HepG2 (cell line): Measurements from ENCODE around the gene SRRM2. TPM values are rescaled to one million over a fixed set of nuclear protein-coding genes. Genes with fewer than 3 reads are reported as not detected.
A peak's percentile ranks its signal among the peaks of the same experiment; 100 is the strongest.

Experiments used
- ATAC-seq: fragments of 200-7000 bp; cut with Tn5 transposase; 3 replicates; pipeline ENCODE4 v1.9.1; 2020; ENCODE audit warnings: mild to moderate bottlenecking, moderate library complexity
- BruUV-seq: library from RNA; stranded (reverse); fragments of 400-500 nt; replicated peaks from 2 replicates; lab custom pipeline; 2021; lab: Mats Ljungman, UMichigan
- CTCF ChIA-PET: fragments of 300-600 bp; formaldehyde crosslinking; extraction: SDS; loops from one replicate; lab custom pipeline; 2021; ENCODE audit warnings: low total read pairs, inconsistent platforms, low intra/inter-chr PET ratio; lab: Yijun Ruan, JAX
- POLR2A ChIA-PET: fragments of 350-600 bp; sonication (Branson Sonifier 250); formaldehyde crosslinking; loops from one replicate; lab custom pipeline; 2020; ENCODE audit warnings: antibody characterized with exemption, inconsistent platforms; lab: Yijun Ruan, JAX
- DNase-seq: peaks from one replicate; pipeline ENCODE4 v3.0.0-alpha.2; 2015; ENCODE audit warnings: low spot score
- FAIRE-seq: peaks from 3 replicates; lab custom pipeline; 2011; peaks lifted over from hg19 to GRCh38; lab: Jason Lieb, UNC
- H2AFZ ChIP-seq: one replicate; pipeline ENCODE4 v1.6.1; 2011; ENCODE audit warnings: low read length, inconsistent platforms
- H3K27ac ChIP-seq: fragments of 300-600 bp; 3 replicates; pipeline ENCODE4 v1.8.0; 2011; ENCODE audit warnings: mixed run types, mild to moderate bottlenecking, mixed read lengths, low read length, inconsistent platforms; ENCODE audit not compliant: insufficient read depth; ENCODE audit errors: extremely low read length
- H3K27me3 ChIP-seq, 2 experiments: fragments of 200-600 bp in 1 of 2; 2 replicates in 1 of 2; 3 replicates in 1 of 2; pipeline versions ENCODE4 v1.6.0 to v1.8.0; 2011; ENCODE audit warnings: low read length in 2 of 2, mild to moderate bottlenecking in 2 of 2, moderate library complexity in 2 of 2, inconsistent platforms in 1 of 2; ENCODE audit not compliant: insufficient read depth in 2 of 2, control insufficient read depth in 1 of 2
- H3K36me3 ChIP-seq, 2 experiments: fragments of 200-600 bp in 1 of 2; replicated peaks in 1 of 2; 2 replicates in 1 of 2; 3 replicates in 1 of 2; pipeline versions ENCODE4 v1.5.1 to v1.8.0; 2011; ENCODE audit warnings: low read length in 2 of 2, inconsistent platforms in 1 of 2; ENCODE audit not compliant: insufficient read depth in 2 of 2, control insufficient read depth in 1 of 2
- H3K4me1 ChIP-seq: 2 replicates; pipeline ENCODE4 v1.5.1; 2012; ENCODE audit warnings: low read length, inconsistent platforms; ENCODE audit not compliant: insufficient read depth
- H3K4me2 ChIP-seq: 2 replicates; pipeline ENCODE4 v1.6.0; 2011; ENCODE audit warnings: low read depth, low read length, inconsistent platforms
- H3K4me3 ChIP-seq, 3 experiments: fragments of 200-600 bp in 1 of 3; sonication (generic), shearing (Covaris generic) in 1 of 3; replicated peaks in 1 of 3; 2 replicates each; pipeline ENCODE4 v1.5.1; 2011 to 2016; ENCODE audit warnings: low read length in 3 of 3, inconsistent platforms in 2 of 3, low read depth in 2 of 3, mild to moderate bottlenecking in 2 of 3, control low read depth in 1 of 3, mixed read lengths in 1 of 3; ENCODE audit not compliant: insufficient read depth in 1 of 3
- H3K79me2 ChIP-seq: one replicate; pipeline ENCODE4 v1.6.1; 2011; ENCODE audit warnings: low read length, inconsistent platforms; ENCODE audit not compliant: insufficient read depth
- H3K9ac ChIP-seq: 2 replicates; pipeline ENCODE4 v1.6.0; 2011; ENCODE audit warnings: mild to moderate bottlenecking, low read depth, low read length, inconsistent platforms; ENCODE audit not compliant: insufficient read depth
- H3K9me3 ChIP-seq: 2 replicates; pipeline ENCODE4 v1.5.1; 2012; ENCODE audit warnings: mild to moderate bottlenecking, low read length
- H4K20me1 ChIP-seq: 2 replicates; pipeline ENCODE4 v1.6.0; 2011; ENCODE audit warnings: inconsistent platforms, mild to moderate bottlenecking, low read length, moderate library complexity; ENCODE audit not compliant: insufficient read depth
- AKAP8 ChIP-seq: sonication (generic); formaldehyde crosslinking; IDR thresholded peaks from 2 replicates; pipeline ENCODE4 v1.5.1; 2020; ENCODE audit warnings: mild to moderate bottlenecking, missing genetic modification reagents
- TBX3 ChIP-seq: fragments of 450-650 bp; IDR thresholded peaks from 2 replicates; pipeline ENCODE4 v1.6.1; 2017; ENCODE audit warnings: antibody characterized with exemption, mild to moderate bottlenecking, inconsistent platforms, borderline replicate concordance
- WGBS: methylation state at CpG from one replicate; pipeline ENCODE4 v1.1.6; 2017; ENCODE audit warnings: low lambda C conversion rate; 5-methylcytosine and 5-hydroxymethylcytosine counted together
- in situ Hi-C: cut with HindIII; loops from 2 replicates; pipeline ENCODE4 v1.10.0; 2017; ENCODE audit warnings: low pct_unique_long_range_greater_than_20kb; ENCODE audit not compliant: extremely low pct_ligation_motif_present
- intact Hi-C: fragments of 100-400 bp; cut with micrococcal nuclease; formaldehyde crosslinking; loops from one replicate; pipeline ENCODE4 v1.10.0; 2022; ENCODE audit not compliant: unreplicated experiment
- polyA plus RNA-seq, 8 experiments: library from polyadenylated mRNA; depleted of rRNA in 3 of 8; stranded (reverse) in 7 of 8; unstranded in 1 of 8; fragments of >200 nt; fragmentation: Illumina TruSeq in 4 of 8; extraction: Trizol in 4 of 8; gene quantifications; 2 replicates each; pipeline versions ENCODE4 v1.2.1 to v1.2.3, GENCODE V29; 2011 to 2016; ENCODE audit warnings: low read depth in 4 of 8, missing spikeins in 1 of 8, mixed read lengths in 1 of 8; ENCODE audit not compliant: insufficient read depth in 1 of 8
- total RNA-seq, 5 experiments: library from RNA; depleted of rRNA; stranded (reverse); fragments of >200 nt; fragmentation: Illumina TruSeq; extraction: Trizol; gene quantifications; 2 replicates each; pipeline ENCODE4 v1.2.3, GENCODE V29; 2016; ENCODE audit warnings: low read depth in 1 of 5
- TF ChIP-seq, protein P1 (sequence below): sonication (generic); formaldehyde crosslinking; IDR thresholded peaks from 2 replicates; pipeline ENCODE4 v1.5.0; 2020; ENCODE audit warnings: mild to moderate bottlenecking, missing genetic modification reagents, moderate library complexity
- TF ChIP-seq, protein P2 (sequence below): sonication (generic); formaldehyde crosslinking; IDR thresholded peaks from 2 replicates; pipeline ENCODE4 v1.4.0; 2020; ENCODE audit warnings: missing genetic modification reagents
- TF ChIP-seq, protein P3 (sequence below), 2 experiments: IDR thresholded peaks; 2 replicates each; pipeline ENCODE4 v1.6.1; 2011 to 2012; ENCODE audit warnings: low read length in 2 of 2, borderline replicate concordance in 1 of 2, low read depth in 1 of 2, mild to moderate bottlenecking in 1 of 2, moderate library complexity in 1 of 2

The SRRM2 gene
- total and polyA plus RNA-seq, 2 of the 13 experiments (the other 11 are each of a cell fraction or from before 2014, with no cell fraction given), result 50.4 to 112 TPM

DNA sequence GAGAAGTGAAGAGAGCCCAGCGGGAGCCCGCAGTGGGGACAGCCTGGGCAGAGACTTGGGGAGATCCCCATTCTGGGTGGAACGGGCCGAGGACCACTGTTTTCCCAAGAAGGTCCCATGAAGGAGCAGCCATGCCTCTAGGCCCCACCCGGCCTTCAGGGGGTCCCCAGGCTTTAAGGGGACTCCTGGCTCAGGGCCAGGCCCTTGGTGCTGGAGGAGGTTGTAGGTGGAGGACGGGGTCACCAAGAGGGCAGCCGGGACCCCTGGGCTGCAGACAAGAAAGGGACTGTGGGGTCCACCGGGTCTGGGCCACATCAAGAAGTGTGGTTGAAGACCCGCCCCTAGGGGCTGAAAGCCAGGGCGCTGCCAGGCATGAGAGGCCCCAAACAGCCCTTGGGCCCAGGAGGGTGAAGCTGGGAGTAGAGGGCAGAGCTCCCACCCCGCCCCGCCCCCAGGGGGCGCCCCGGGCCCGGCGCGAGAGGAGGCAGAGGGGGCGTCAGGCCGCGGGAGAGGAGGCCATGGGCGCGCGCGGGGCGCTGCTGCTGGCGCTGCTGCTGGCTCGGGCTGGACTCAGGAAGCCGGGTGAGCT is 64.4 kb downstream of the SRRM2 start, which contains the start of gene PRSS21:
Gene PRSS21 (plus strand): TSS at position 487 of the 589 bp plus-strand sequence. CDS start 32 bp downstream, at position 519.
- Histone ChIP-seq H3K79me2 (no peaks in the 10 kb centered on the region), H4K20me1 (no peaks in the 10 kb centered on the region), H3K4me2 (no peak within 1 kb of the TSS), H3K9me3 (no peaks in the 10 kb centered on the region), H3K4me3 (no peak within 1 kb of the TSS), H2AFZ (no peak within 1 kb of the TSS), H3K4me1 (peaks cover 26% of the 10 kb centered on the region), H3K9ac (no peak within 1 kb of the TSS), H3K27ac (no peak within 1 kb of the TSS), H3K27me3 (peaks cover 6 to 53% of the 10 kb centered on the region in 2 experiments), H3K36me3 (no peaks in the 10 kb centered on the region)
- DNase-seq (no peak), ATAC-seq (no peak; the same call in 2 of the 3 replicates), FAIRE-seq (no peak)
- POLR2A ChIA-PET, result no interaction called here
- no TSS peak for BruUV-seq
- TF ChIP-seq, protein P1, sequence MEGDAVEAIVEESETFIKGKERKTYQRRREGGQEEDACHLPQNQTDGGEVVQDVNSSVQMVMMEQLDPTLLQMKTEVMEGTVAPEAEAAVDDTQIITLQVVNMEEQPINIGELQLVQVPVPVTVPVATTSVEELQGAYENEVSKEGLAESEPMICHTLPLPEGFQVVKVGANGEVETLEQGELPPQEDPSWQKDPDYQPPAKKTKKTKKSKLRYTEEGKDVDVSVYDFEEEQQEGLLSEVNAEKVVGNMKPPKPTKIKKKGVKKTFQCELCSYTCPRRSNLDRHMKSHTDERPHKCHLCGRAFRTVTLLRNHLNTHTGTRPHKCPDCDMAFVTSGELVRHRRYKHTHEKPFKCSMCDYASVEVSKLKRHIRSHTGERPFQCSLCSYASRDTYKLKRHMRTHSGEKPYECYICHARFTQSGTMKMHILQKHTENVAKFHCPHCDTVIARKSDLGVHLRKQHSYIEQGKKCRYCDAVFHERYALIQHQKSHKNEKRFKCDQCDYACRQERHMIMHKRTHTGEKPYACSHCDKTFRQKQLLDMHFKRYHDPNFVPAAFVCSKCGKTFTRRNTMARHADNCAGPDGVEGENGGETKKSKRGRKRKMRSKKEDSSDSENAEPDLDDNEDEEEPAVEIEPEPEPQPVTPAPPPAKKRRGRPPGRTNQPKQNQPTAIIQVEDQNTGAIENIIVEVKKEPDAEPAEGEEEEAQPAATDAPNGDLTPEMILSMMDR, result 0 out of 2 replicates have a peak, but pooled peaks have one; percentile 18
- TF ChIP-seq TBX3 (no peak), AKAP8 (CRISPR knock-in tag) (no peak)
- TF ChIP-seq, protein P2, sequence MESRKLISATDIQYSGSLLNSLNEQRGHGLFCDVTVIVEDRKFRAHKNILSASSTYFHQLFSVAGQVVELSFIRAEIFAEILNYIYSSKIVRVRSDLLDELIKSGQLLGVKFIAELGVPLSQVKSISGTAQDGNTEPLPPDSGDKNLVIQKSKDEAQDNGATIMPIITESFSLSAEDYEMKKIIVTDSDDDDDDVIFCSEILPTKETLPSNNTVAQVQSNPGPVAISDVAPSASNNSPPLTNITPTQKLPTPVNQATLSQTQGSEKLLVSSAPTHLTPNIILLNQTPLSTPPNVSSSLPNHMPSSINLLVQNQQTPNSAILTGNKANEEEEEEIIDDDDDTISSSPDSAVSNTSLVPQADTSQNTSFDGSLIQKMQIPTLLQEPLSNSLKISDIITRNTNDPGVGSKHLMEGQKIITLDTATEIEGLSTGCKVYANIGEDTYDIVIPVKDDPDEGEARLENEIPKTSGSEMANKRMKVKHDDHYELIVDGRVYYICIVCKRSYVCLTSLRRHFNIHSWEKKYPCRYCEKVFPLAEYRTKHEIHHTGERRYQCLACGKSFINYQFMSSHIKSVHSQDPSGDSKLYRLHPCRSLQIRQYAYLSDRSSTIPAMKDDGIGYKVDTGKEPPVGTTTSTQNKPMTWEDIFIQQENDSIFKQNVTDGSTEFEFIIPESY (CRISPR knock-in tag), result peak; percentile 31; the same call in 1 of the 2 replicates
- TF ChIP-seq, protein P3, sequence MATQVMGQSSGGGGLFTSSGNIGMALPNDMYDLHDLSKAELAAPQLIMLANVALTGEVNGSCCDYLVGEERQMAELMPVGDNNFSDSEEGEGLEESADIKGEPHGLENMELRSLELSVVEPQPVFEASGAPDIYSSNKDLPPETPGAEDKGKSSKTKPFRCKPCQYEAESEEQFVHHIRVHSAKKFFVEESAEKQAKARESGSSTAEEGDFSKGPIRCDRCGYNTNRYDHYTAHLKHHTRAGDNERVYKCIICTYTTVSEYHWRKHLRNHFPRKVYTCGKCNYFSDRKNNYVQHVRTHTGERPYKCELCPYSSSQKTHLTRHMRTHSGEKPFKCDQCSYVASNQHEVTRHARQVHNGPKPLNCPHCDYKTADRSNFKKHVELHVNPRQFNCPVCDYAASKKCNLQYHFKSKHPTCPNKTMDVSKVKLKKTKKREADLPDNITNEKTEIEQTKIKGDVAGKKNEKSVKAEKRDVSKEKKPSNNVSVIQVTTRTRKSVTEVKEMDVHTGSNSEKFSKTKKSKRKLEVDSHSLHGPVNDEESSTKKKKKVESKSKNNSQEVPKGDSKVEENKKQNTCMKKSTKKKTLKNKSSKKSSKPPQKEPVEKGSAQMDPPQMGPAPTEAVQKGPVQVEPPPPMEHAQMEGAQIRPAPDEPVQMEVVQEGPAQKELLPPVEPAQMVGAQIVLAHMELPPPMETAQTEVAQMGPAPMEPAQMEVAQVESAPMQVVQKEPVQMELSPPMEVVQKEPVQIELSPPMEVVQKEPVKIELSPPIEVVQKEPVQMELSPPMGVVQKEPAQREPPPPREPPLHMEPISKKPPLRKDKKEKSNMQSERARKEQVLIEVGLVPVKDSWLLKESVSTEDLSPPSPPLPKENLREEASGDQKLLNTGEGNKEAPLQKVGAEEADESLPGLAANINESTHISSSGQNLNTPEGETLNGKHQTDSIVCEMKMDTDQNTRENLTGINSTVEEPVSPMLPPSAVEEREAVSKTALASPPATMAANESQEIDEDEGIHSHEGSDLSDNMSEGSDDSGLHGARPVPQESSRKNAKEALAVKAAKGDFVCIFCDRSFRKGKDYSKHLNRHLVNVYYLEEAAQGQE (IDR thresholded peaks at IDR 0.05; ENCODE audit: borderline replicate concordance in 1 of 2, low read depth in 1 of 2, low read length in 2 of 2), result no peak
- WGBS, result 83% methylated on average over 15 of the region's 28 CpGs
- CTCF ChIA-PET, result interaction anchor here (0.6 kb wide), 2 partner anchors 8 to 20 kb away, joined by 3 read pairs; no protein-coding TSS in a partner anchor
- intact Hi-C loops (no loop called here), in situ Hi-C loops (no loop called here)
